Stimulated activated CD8-positive, alpha-beta memory T cell treated with anti-CD3 and anti-CD28 coated beads, Interleukin-15, amount 100 ng/mL, for 1 hour (primary cell): ENCODE results near the gene AATF.

Experiments used
- DNase-seq: peaks from one replicate; pipeline ENCODE4 v3.0.0-alpha.2; 2020; ENCODE audit warnings: low read depth

Gene AATF

DNA sequence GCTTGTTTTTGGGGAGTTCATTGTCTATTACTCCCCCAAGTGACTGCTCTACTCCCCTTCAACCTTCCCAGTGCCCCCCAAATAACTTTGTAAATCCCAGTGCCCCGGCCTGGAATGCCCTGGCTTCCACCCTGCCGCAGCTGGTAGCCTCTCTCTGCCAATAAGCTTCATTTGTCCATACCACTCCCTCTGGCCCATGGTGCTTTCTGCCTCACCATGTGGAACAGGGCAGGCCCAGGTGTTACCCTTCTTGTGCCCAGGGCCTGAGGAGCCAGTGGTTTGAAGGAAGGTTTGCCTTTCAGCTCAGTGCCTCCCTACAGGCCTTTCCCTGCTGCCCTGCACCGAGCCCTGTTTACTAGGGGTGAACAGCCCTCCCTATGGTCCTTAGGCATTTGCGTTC lies 134.2 kb downstream of the AATF start:
- no peak for DNase-seq

GRCh38 chr17:37083456-37083855 lies 134.7 kb downstream of the AATF start:
- DNase-seq, result no peak

DNA sequence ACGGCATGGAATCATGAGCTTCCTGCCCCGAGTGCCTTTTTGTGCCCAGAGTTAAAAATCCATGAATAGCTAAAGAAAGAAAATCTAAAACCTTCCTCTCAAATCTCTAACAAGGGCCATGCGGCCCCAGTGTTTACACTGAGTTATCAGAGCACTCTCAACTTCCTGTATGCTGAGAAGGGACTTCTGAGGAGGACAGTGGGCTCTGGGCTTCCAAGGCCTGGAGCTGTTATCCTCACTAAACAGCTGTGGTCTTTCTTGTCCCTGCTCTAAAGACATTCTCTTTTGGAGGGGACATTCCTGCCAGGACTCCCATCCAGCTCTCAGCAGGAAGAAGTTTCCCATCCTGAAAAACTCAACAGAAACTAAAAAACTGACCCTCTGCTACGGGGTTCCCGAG lies 135.6 kb downstream of the AATF start:
- no peak for DNase-seq

DNA sequence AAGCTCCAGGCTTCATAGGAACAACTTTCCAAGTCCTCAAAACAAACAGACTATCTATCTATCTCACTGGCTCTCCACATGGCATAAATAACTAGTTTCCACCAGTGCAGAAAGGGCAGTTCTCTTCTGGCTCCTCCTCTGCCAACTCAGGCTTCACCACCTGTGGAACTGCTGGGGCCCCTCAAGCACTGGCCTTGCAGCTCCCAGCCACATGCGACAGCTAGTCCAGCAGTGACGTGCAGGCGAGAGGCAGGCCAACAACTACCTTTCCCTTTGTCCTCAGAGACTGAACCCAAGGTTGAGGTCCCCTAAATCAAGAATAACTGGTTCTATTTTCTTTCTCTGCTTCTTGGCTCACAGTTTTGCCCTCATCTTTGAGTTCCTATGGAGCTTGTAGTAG lies 137.6 kb downstream of the AATF start:
- no peak for DNase-seq

GRCh38 chr17:37086948-37087347 lies 138.2 kb downstream of the AATF start:
- DNase-seq, result no peak

- no peak for DNase-seq
These were observed 138.9 kb downstream of the AATF start for GRCh38 chr17:37087683-37088082.

DNA sequence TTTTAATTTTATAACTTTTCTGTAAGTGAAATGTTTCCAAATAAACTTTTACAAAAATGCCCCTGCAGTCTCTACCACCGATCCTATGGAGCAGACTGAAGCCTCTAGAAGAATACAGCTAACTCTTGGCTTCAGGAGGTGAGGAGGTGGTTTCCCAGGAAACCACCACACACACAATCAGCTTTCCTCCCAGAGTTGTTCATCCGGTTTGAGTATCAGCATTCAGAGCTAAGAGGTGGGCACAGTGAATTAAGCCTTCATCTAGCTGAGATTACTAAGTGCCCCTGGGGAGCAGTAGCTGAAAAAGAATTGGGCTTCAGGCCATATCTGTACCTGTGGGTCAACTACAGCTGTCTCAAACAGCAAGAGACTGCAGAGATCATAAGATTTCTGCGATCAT lies 139.7 kb downstream of the AATF start:
- no peak for DNase-seq

- no peak for DNase-seq
These were observed 140.2 kb downstream of the AATF start for GRCh38 chr17:37088913-37089312.

DNA sequence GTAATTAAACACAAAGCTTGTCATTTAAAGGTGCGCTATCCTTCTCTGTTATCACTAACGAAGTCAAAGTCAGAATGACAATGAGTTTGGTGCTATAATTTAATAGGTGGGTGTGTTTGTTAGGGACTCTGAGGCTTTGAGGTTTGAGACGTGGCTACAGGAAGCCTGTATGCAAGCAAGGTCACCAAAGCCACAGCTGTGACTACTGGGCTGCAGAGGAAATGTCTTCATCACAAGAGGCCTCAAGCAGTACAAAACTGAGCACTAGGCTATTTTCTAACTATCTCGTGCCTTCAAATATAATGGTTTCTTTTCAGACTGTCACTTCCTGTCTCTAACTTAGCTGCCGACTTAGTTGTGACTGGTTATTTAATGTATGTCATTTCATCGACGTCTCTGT lies 141.2 kb downstream of the AATF start:
- DNase-seq, result peak; percentile 16

DNA sequence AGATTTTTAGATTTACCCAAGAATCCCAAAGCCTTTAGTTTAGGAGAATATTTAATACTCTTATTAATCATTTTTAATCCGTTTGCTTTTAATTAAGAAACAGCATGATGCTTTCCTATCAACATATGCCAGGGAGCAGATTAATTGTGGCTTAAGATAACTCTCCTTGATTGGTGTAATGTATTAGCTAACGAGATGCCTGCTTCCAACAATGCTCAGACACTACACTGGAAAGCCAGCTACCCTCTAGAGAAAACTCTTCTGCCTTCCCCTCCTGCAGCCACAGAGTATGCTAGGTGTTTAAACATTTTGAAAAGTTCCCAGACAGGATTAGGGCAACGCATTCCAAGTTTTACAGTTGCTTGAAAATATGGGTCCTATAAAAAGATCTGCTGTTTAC lies 142.2 kb downstream of the AATF start:
- DNase-seq, result no peak

DNA sequence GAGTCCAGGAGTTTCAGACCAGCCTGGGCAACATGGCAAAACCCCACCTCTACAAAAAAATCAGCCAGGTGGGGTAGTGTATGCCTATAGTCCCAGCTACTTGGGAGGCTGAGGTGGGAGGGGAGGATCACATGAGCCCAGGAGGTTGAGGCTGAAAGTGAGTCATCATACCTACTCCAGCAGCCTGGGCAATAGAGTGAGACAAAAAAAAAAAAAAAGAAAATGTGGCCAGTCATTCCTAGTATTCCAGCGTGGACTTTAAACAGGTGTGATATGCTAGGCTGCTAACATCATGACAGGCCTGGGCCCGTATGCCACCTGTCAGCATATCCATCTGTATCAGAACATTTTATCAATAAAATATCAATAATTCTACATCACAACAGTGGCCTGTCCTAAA lies 143.3 kb downstream of the AATF start:
- DNase-seq, result no peak

GRCh38 chr17:37092701-37093100 lies 143.9 kb downstream of the AATF start:
- DNase-seq, result no peak

DNA sequence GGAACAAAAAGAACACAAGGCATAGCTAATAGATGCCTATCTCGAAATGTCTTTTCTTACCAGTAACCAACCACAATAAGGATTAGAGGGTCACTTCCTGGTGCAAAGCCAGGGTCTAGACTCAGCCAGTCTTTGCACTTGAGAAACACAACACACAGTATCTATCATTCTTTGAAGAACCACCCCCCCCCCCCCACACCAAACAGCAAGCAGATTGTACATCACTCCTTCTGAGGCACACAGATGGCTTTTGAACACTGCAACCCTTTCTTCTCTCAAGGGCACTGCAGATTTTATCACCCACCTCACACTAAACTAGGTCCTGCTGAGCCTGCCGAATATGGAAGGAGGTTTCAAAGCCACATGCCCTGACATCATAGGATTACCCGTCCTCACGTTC lies 145.6 kb downstream of the AATF start:
- no peak for DNase-seq

DNA sequence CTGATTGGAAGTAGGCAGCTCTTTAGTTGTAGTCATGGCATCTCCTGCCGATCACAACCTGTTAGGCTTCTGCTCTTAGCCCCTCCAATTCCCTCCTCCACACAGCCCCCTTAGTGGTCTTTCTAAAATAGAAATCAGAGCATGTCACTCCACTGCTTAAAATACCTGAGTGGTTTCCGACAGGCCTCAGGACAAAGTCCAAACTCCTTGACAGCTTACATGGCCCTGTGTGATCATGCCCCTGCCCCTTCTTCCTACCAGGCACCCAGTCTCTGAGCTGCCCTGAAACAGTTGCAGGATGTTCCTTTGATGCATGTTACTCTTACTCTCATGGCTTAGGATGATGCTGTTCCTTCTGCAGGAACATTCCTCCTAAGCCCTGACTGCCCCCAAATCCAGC lies 147.3 kb downstream of the AATF start:
- DNase-seq, result no peak

DNA sequence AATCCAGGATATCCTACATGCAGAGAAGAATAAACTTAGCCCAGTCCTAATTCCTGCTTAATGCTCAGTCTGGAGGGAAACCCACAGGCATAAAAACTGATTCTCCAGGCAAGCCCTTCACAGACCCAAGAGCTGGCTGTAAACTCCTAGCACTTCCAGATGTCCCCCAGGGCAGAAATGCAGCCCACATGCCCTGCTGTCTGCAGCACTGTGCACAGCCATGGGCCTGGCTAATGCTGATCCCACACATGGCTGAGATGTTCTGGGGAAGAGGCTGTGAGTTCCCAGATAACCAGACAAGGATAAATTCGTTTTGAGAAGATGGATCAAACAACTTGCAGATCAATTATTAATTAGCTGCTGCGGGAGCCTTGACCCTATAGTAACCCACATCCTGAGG lies 148.4 kb downstream of the AATF start:
- DNase-seq, result no peak

- DNase-seq, result no peak
These were observed 149.4 kb downstream of the AATF start for GRCh38 chr17:37098152-37098551.

DNA sequence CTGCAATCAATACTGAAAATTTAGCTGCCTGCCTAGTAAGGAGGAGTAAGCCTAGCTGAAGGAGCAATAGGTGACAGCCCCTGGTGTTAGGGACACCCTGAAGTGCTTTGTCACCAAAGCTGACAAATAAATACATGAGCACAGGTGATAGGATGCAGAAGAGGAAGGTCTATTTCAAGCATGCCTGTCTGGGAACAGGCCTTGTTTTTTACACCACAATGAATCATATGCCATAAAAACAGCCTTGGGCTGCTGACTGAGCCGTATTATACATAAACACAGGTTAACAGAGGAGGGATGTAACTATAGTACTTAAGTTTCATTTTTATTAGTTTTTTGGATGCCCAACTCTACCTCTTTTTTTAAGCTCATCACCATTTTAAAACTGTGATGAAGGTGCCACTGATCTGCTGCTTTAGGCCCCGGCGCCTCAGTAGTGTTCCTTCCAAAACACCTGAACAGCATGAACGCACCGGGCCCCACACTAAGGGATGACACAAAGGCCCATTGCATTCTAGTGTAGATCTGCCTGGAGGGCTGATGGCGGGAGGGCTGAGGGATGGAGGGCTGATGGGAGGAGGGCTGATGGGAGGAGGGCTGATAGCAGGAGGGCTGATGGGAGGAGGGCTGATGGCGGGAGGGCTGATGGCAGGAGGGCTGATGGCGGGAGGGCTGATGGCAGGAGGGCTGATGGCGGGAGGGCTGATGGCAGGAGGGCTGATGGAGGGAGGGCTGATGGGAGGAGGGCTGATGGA lies 150.3 kb downstream of the AATF start:
- DNase-seq, result no peak

- DNase-seq, result no peak
These were observed 151.5 kb downstream of the AATF start for GRCh38 chr17:37100231-37100630.

- DNase-seq, result no peak
These were observed 152.6 kb downstream of the AATF start for GRCh38 chr17:37101306-37101705.

GRCh38 chr17:37103231-37103630 lies 154.5 kb downstream of the AATF start:
- DNase-seq, result no peak

DNA sequence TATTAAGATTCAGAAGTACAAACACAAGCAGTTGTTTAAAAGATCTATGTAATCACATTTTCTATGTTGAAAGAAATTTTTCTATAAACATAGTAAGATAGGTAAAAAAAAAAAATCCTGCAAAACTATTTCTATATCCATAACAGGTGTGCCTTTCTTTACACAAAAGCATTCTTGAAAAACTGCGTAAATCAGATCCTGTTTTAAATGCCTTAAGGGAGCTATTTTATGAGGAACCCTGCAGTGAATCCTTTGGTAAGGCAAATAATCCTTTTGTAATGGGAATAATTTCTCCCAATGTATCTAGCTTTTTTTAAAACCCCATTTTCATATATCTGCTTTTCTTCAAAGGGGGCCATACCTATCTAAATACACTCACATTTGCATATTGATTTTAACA lies 157.3 kb downstream of the AATF start:
- DNase-seq, result no peak
